ENCODE data around the gene WHAMM.

WHAMM gene

GRCh38 chr15:82799183-82799841, 10.1 kb upstream of the WHAMM start:
- no peak for DNase-seq (ENCODE audit: low spot score)
- in situ Hi-C loops (cut with MboI; ENCODE audit: low pct_unique_long_range_greater_than_20kb, low sequenced_read_pairs, unreplicated experiment), result no loop called here
- no peak for TF ChIP-seq CTCF (IDR thresholded peaks at IDR 0.05; ENCODE audit: extremely low read depth, insufficient read depth, missing control alignments)

- no peak for TF ChIP-seq CTCF (IDR thresholded peaks at IDR 0.05; ENCODE audit: extremely low read depth, insufficient read depth, missing control alignments)
- in situ Hi-C loops (cut with MboI; ENCODE audit: low pct_unique_long_range_greater_than_20kb, low sequenced_read_pairs, unreplicated experiment), result no loop called here
- no peak for DNase-seq (ENCODE audit: low spot score)
Observed at GRCh38 chr15:82802497-82802896, 6.9 kb upstream of the WHAMM start.

GRCh38 chr15:82803793-82804574, 5.4 kb upstream of the WHAMM start:
- DNase-seq (ENCODE audit: low spot score), result no peak
- in situ Hi-C loops (cut with MboI; ENCODE audit: low pct_unique_long_range_greater_than_20kb, low sequenced_read_pairs, unreplicated experiment), result no loop called here
- no peak for TF ChIP-seq CTCF (IDR thresholded peaks at IDR 0.05; ENCODE audit: extremely low read depth, insufficient read depth, missing control alignments)

- no peak for TF ChIP-seq CTCF (IDR thresholded peaks at IDR 0.05; ENCODE audit: extremely low read depth, insufficient read depth, missing control alignments)
- DNase-seq (ENCODE audit: low spot score), result no peak
- in situ Hi-C loops (cut with MboI; ENCODE audit: low pct_unique_long_range_greater_than_20kb, low sequenced_read_pairs, unreplicated experiment), result no loop called here
Observed at GRCh38 chr15:82804575-82804949, 4.9 kb upstream of the WHAMM start.

- TF ChIP-seq CTCF (IDR thresholded peaks at IDR 0.05; ENCODE audit: extremely low read depth, insufficient read depth, missing control alignments), result peak; percentile 11
- peak; percentile 64 for DNase-seq (ENCODE audit: low spot score)
- in situ Hi-C loops (cut with MboI; ENCODE audit: low pct_unique_long_range_greater_than_20kb, low sequenced_read_pairs, unreplicated experiment), result no loop called here
Observed at GRCh38 chr15:82805994-82806406, 3.4 kb upstream of the WHAMM start, which contains the start of gene FSD2. Gene FSD2, minus strand, starts transcription at chr15:82806069. Its CDS starts 18,679 bp downstream, at chr15:82787390.

- no peak for DNase-seq (ENCODE audit: low spot score)
- no peak for TF ChIP-seq CTCF (IDR thresholded peaks at IDR 0.05; ENCODE audit: extremely low read depth, insufficient read depth, missing control alignments)
- in situ Hi-C loops (cut with MboI; ENCODE audit: low pct_unique_long_range_greater_than_20kb, low sequenced_read_pairs, unreplicated experiment), result no loop called here
Observed at GRCh38 chr15:82807920-82808633, 1.4 kb upstream of the WHAMM start.
